ENCODE results near the gene RAP1GAP2.
"Not testable (repeated sequence)": the region's sequence is repeated elsewhere in the genome, so short reads cannot be mapped to it uniquely, and the experiment has no call there.

Gene RAP1GAP2

GRCh38 chr17:2883544-2884213, 87.4 kb downstream of the RAP1GAP2 start:
- no peak for DNase-seq (ENCODE audit: low spot score)

- DNase-seq (ENCODE audit: low spot score) = peak; percentile 90
Observed at GRCh38 chr17:2885733-2886132, 89.5 kb downstream of the RAP1GAP2 start.

GRCh38 chr17:2888326-2888725, 92.1 kb downstream of the RAP1GAP2 start:
- DNase-seq (ENCODE audit: low spot score) = no peak

DNA sequence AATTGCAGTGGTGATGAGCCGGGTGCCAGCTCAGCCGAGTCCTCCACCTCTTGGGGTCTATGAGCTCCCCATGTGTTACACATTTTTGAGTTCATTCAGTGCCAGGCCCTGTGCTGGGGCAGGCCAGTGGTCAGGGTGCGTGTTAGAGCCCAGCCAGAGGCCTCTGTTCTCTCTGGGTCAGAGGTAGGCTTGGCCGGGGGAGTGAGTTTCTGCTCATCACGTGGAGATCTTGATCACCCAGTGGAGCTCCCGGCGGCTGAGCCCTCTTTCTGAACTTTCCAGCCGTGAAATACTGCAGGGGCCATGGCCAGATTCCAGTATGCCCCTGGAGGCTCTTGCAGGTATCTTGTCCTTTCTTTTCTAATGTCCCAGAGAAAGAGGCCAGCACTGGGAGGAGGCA, 93.0 kb downstream of the RAP1GAP2 start:
- no peak for DNase-seq (ENCODE audit: low spot score)

- not testable (repeated sequence) for DNase-seq (ENCODE audit: low spot score)
Observed at GRCh38 chr17:2890778-2891177, 94.5 kb downstream of the RAP1GAP2 start.

GRCh38 chr17:2892305-2892971, 96.2 kb downstream of the RAP1GAP2 start:
- DNase-seq (ENCODE audit: low spot score) = no peak

- DNase-seq (ENCODE audit: low spot score) = no peak
Observed at GRCh38 chr17:2893422-2893914, 97.2 kb downstream of the RAP1GAP2 start.

DNA sequence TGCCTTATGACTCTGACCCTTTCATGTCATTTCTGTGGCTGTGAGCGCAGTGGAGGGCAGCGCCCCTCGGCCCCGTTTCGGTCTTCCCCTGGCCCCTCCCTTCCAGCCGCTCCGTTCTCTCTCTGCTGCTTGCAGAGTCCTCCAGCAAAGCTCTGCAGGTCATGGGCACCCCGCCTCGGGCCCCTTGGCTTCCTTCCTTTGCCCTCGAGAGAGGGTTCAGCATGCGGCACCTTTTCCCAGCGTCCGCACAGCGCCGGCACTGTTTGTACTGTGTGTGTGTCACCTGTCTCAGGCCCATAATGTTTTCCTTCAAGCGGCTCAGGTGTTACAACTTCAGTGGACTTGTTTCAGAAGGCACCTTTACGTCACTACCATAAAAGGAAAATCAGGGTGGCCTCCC, 98.5 kb downstream of the RAP1GAP2 start:
- no peak for DNase-seq (ENCODE audit: low spot score)

- DNase-seq (ENCODE audit: low spot score) = no peak
Observed at GRCh38 chr17:2897605-2898004, 101.4 kb downstream of the RAP1GAP2 start.

- no peak for DNase-seq (ENCODE audit: low spot score)
Observed at GRCh38 chr17:2898255-2898926, 102.2 kb downstream of the RAP1GAP2 start.

- DNase-seq (ENCODE audit: low spot score) = no peak
Observed at GRCh38 chr17:2899906-2900305, 103.7 kb downstream of the RAP1GAP2 start.

DNA sequence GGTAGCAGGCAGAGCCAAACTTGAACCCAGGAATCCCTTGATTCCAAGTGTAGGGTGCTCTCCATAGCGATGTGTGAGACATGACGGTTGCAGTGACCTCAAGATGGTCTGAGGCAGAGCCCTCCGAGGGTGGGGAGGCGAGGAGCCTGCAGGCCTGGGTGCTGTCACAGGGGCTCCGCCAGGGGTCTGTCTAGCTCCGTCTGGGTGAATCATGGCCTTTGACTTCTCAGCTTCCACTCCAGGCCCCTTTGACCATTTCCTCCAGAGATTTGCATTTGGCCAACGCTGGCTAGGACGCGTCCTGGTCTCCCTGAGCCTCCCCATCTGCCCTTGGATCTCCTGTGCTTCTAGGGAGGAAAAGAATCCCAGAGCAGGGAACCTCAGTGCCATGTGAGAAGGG, 104.6 kb downstream of the RAP1GAP2 start:
- no peak for DNase-seq (ENCODE audit: low spot score)

DNA sequence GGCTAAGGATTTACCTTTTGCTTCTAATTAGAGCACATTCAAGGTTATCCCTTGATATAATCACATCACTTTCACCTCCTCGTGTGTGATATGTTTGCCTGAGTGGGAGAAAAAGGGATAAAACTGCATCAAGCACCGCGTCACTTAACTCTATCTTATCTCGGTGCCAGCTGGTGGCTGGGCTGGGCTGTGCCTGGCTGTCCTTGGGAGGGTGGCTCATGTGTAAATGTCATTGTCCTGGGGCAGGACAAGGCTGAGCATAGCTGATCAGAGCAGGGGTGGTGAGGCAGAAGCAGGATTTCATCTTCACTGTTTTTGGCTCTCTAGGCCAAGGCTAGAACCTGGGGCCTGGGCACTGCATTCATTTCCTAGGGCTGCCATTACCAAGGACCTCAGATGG, 105.3 kb downstream of the RAP1GAP2 start:
- no peak for DNase-seq (ENCODE audit: low spot score)

GRCh38 chr17:2902546-2902945, 106.3 kb downstream of the RAP1GAP2 start:
- DNase-seq (ENCODE audit: low spot score) = no peak

DNA sequence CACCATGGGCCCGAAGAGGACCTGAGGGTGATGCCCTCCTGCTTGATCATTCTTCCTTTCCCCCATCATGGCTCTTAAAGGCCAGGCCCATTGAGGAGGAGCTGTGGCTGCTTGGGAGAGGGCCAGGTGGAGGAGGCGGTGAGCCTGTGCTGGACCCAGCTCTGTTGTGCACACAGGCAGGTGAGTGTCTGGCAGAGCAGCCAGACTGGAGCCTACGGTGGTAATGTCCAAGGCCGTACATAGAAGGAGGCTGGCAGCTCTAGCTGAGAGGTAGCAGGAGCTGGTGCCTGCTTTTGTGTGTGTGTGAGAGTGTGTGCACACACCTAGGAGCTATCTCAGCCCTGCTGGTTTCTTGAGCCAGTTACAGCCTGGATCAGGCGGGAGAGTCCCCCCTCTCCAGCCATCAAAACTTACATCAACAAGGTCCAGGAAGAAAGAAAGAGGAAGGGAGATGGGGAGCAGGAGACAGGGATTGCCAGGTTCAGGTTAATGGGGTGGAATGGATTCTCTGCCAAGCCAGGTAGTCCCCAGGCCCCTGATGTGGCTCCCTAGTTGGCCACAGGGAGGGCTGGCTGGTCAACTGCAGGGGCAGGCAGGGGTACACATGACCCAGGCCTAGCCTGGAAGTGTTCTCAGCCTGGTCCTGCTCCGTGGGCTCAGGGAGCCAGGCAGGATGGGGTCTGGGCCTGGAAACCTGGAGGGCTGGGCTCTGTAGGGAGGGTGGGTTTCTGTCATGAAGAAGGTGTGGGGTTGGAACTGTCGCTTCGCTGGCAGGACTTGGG, 107.1 kb downstream of the RAP1GAP2 start:
- no peak for DNase-seq (ENCODE audit: low spot score)

DNA sequence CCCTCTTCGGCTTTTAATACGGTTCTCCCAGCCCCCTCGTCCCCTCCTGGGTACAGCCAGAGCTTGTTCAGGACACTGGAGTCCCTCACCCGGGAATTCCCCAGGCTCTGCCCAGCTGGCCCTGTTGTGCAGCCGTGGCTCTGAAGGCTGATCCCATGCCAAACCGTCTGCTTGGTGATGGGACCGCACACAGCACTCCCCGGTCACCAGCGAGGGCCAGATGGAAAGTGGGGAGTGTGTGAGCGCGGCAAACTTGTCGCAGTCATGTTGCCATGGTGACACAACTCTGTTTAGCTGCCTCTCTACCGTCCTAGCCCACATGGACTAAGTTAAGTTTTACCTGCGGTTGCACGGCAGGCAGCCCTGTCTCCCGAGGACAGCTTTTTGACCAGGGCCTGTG, 107.9 kb downstream of the RAP1GAP2 start:
- DNase-seq (ENCODE audit: low spot score) = peak; percentile 52

DNA sequence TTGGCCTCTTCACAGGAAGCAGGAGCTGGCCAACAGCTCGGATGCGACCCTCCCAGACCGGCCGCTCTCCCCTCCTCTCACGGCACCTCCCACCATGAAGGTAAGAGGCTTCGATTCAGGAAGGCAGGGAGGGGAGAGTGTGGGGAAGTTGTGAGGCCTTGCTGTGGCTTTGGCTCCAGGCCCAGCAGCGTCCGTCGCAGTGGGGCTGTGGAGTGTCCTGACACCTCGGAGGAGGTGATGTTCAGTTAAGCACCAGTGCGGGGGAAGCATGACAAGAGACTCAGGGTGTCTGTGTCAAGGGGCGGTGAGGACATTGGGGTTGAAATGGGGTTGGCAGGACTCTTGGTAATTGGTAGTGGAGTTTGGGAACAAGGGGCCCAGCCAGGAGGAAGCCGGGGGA, 109.0 kb downstream of the RAP1GAP2 start:
- DNase-seq (ENCODE audit: low spot score) = no peak

GRCh38 chr17:2905696-2906501, 109.7 kb downstream of the RAP1GAP2 start:
- DNase-seq (ENCODE audit: low spot score) = no peak

- no peak for DNase-seq (ENCODE audit: low spot score)
Observed at GRCh38 chr17:2906901-2907300, 110.7 kb downstream of the RAP1GAP2 start.

DNA sequence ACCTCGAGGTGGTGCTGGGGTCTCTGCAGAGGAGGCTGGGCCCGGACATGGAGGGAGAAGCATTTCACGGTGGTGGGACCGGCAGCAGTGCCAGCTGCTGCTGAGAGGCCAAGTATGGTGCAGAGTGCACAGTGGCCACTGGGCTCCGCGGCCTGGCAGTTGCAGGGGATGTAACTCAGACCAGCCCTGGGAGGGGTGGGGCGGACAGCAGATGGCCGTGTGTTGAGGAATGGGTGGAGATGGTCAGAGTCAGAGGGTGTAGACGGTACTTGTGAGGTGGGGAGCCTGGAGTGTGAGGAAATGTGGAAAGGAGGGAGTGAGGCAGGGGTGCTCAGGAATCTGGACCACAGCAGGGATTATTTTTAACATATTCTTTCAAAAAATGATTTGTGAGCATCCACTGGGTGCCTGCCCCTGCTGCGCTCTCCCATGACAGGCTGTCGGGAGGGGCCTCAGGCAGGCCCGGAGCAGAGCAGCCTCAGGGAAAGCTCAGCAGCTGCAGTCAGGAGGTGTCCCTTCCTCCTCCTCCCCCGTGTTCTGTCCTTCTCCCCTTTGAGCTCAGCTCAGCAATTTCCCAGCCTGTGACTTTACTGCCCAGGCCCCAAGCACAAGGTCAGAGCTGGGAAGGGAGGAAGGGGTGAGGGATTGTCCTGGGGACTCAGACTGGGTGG, 113.1 kb downstream of the RAP1GAP2 start:
- DNase-seq (ENCODE audit: low spot score) = no peak

- no peak for DNase-seq (ENCODE audit: low spot score)
Observed at GRCh38 chr17:2909846-2910234, 113.6 kb downstream of the RAP1GAP2 start.
